Parathyroid adenoma (tissue), 2 donors: ENCODE results near the gene OR6N2.

Experiments used
- H2AFZ ChIP-seq: fragments of 300-600 bp; sonication (generic); one replicate; pipeline ENCODE4 v1.7.0; 2017; ENCODE audit warnings: antibody characterized with exemption, mild to moderate bottlenecking
- H3K27ac ChIP-seq: fragments of 300-600 bp; sonication (generic); one replicate; pipeline ENCODE4 v1.7.0; 2017
- H3K27me3 ChIP-seq: fragments of 300-600 bp; sonication (generic); one replicate; pipeline ENCODE4 v1.7.0; 2017; ENCODE audit warnings: low read length; ENCODE audit not compliant: control insufficient read depth, insufficient read depth
- H3K36me3 ChIP-seq: fragments of 300-600 bp; sonication (generic); one replicate; pipeline ENCODE4 v1.7.0; 2017; ENCODE audit warnings: low read length; ENCODE audit not compliant: control insufficient read depth, insufficient read depth
- H3K4me1 ChIP-seq: fragments of 300-600 bp; sonication (generic); one replicate; pipeline ENCODE4 v1.7.0; 2017; ENCODE audit warnings: control low read depth
- H3K4me2 ChIP-seq: fragments of 300-600 bp; sonication (generic); one replicate; pipeline ENCODE4 v1.7.0; 2017; ENCODE audit warnings: low read length
- H3K4me3 ChIP-seq: fragments of 300-600 bp; sonication (generic); one replicate; pipeline ENCODE4 v1.7.0; 2017; ENCODE audit warnings: low read depth, low read length
- H3K79me2 ChIP-seq: fragments of 300-600 bp; sonication (generic); one replicate; pipeline ENCODE4 v1.7.0; 2017; ENCODE audit warnings: control low read depth
- H3K9ac ChIP-seq: fragments of 300-600 bp; sonication (generic); one replicate; pipeline ENCODE4 v1.7.0; 2017; ENCODE audit warnings: mild to moderate bottlenecking
- H3K9me3 ChIP-seq: fragments of 300-600 bp; sonication (generic); one replicate; pipeline ENCODE4 v1.7.0; 2017; ENCODE audit warnings: low read length; ENCODE audit not compliant: control insufficient read depth
- CTCF ChIP-seq: fragments of 300-600 bp; sonication (generic); IDR thresholded peaks from one replicate; pipeline ENCODE4 v1.7.0; 2017; ENCODE audit warnings: antibody characterized with exemption, mild to moderate bottlenecking
- donor health status: primary hyperparathyroidism.

Gene OR6N2

GRCh38 chr1:158793604-158794003, 12.6 kb upstream of the OR6N2 start:
- Histone ChIP-seq H3K9ac (no peak overlapping the region), H3K27ac (no peak overlapping the region), H3K4me1 (no peaks in the 10 kb centered on the region), H3K4me3 (no peak overlapping the region), H3K27me3 (no peaks in the 10 kb centered on the region), H2AFZ (no peak overlapping the region), H3K79me2 (no peaks in the 10 kb centered on the region), H3K4me2 (no peak overlapping the region), H3K36me3 (no peaks in the 10 kb centered on the region), H3K9me3 (no peaks in the 10 kb centered on the region)
- no peak for TF ChIP-seq CTCF

DNA sequence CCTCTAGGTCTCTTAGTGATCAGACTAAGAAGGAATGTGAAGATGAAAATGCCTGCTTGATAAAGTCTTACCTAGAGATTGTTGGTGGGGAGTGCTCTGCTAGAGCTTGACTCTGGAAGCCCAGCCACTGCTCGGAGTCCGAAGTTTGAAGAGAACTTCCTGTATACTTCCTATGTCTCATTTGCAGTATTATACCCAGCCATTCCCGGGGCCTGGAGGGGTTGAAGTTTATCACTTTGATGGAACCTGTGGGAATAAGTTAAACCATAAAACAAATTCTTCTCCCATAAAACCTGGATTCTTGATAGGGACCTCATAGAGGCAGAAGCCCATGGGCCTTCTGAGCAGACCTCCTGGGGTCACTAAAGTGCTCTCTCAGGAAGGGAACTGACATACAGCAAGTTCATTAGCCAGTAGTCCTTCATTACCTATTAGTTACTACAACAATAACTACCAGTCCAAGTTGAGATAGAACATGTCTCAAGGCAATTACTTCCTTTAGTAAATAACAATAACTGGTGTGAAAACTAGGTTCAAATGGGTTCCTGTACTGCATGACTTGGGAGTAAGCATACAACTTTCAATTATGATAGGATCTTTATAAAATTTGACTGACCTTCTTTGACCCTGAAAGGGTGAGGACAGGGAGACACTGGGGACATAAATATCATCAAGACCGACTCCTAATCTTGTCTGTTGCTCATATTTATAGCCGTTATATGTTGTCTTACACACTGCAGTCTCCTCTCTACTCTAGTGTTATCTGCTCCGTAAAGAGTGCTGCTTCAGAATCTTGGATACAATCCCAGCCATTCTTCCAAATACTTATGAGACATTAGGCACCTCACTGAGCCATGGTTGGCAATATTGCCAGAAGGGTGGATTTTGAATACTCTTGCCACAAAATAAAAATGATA, 8.8 kb downstream of the OR6N2 start, which contains the start of gene OR6N1:
TSS of gene OR6N1 (minus strand) at position 246 of the 917 bp plus-strand sequence. CDS start 5,513 bp downstream, outside the sequence.
- no peaks in the 10 kb centered on the region for H3K36me3 ChIP-seq
- no peak within 1 kb of the TSS for H2AFZ ChIP-seq
- H3K27ac ChIP-seq, result no peak within 1 kb of the TSS
- H3K4me3 ChIP-seq, result no peak within 1 kb of the TSS
- no peak within 1 kb of the TSS for H3K9ac ChIP-seq
- no peak within 1 kb of the TSS for H3K4me2 ChIP-seq
- H3K27me3 ChIP-seq, result no peaks in the 10 kb centered on the region
- TF ChIP-seq CTCF, result no peak
- no peaks in the 10 kb centered on the region for H3K79me2 ChIP-seq
- no peaks in the 10 kb centered on the region for H3K9me3 ChIP-seq
- no peaks in the 10 kb centered on the region for H3K4me1 ChIP-seq

DNA sequence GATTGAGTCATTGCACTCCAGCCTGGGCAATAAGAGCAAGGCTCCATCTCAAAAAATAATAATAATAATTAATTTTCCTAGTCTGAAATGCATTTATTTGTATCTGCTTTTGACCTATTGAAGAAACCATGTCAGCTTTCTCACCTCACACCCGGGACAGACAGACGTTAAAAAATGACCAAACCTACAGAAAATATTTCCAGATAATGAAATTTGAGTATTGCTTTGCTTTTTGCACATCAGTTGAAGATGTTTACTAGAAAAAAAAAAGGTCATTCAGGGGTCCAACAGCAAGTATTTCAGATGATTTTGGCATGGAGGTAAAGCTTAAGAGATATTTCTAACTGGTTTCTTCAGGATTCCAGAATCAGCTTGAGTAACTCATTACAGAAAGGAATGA, 26.6 kb downstream of the OR6N2 start, which contains the start of gene OR6K6:
TSS of gene OR6K6 (plus strand) at position 301 of the 400 bp plus-strand sequence. CDS start 168 bp downstream, outside the sequence.
- no peak for TF ChIP-seq CTCF
- H3K9ac ChIP-seq, result no peak within 1 kb of the TSS
- no peak within 1 kb of the TSS for H3K4me3 ChIP-seq
- H3K79me2 ChIP-seq, result no peaks in the 10 kb centered on the region
- no peak within 1 kb of the TSS for H3K4me2 ChIP-seq
- H3K27me3 ChIP-seq, result no peaks in the 10 kb centered on the region
- no peak within 1 kb of the TSS for H3K27ac ChIP-seq
- H3K4me1 ChIP-seq, result no peaks in the 10 kb centered on the region
- no peak within 1 kb of the TSS for H2AFZ ChIP-seq
- no peaks in the 10 kb centered on the region for H3K9me3 ChIP-seq
- no peaks in the 10 kb centered on the region for H3K36me3 ChIP-seq

GRCh38 chr1:158752155-158752712, 28.8 kb downstream of the OR6N2 start:
- H3K4me3 ChIP-seq, result no peak overlapping the region
- no peaks in the 10 kb centered on the region for H3K79me2 ChIP-seq
- no peak overlapping the region for H3K9ac ChIP-seq
- H3K27me3 ChIP-seq, result no peaks in the 10 kb centered on the region
- no peaks in the 10 kb centered on the region for H3K36me3 ChIP-seq
- H3K9me3 ChIP-seq, result no peaks in the 10 kb centered on the region
- no peak for TF ChIP-seq CTCF
- no peak overlapping the region for H3K27ac ChIP-seq
- no peaks in the 10 kb centered on the region for H3K4me1 ChIP-seq
- no peak overlapping the region for H2AFZ ChIP-seq
- H3K4me2 ChIP-seq, result no peak overlapping the region
